HUES64 (cell line): ENCODE results near the gene OAS3.

Source experiments
- H3K27ac ChIP-seq: 2 replicates; pipeline ENCODE4 v1.7.0; 2013; ENCODE audit warnings: low read depth, low read length, inconsistent platforms
- H3K27me3 ChIP-seq: 2 replicates; pipeline ENCODE4 v1.6.1; 2013; ENCODE audit warnings: mild to moderate bottlenecking, low read length; ENCODE audit not compliant: insufficient read depth
- H3K36me3 ChIP-seq: 2 replicates; pipeline ENCODE4 v1.6.1; 2013; ENCODE audit warnings: mild to moderate bottlenecking, low read length; ENCODE audit not compliant: insufficient read depth
- H3K4me1 ChIP-seq: 2 replicates; pipeline ENCODE4 v1.6.1; 2013; ENCODE audit warnings: mild to moderate bottlenecking, low read length, moderate library complexity; ENCODE audit not compliant: insufficient read depth
- H3K4me3 ChIP-seq: 2 replicates; pipeline ENCODE4 v1.5.1; 2013; ENCODE audit warnings: mild to moderate bottlenecking, low read length, moderate library complexity
- H3K9ac ChIP-seq: 2 replicates; pipeline ENCODE4 v1.6.1; 2013; ENCODE audit warnings: mild to moderate bottlenecking, low read depth, low read length
- H3K9me3 ChIP-seq: 2 replicates; pipeline ENCODE4 v1.6.1; 2013; ENCODE audit warnings: low read depth, low read length; ENCODE audit not compliant: insufficient read depth
- WGBS: fragments of 150-250, 120-280 bp; methylation state at CpG from one replicate; pipeline ENCODE4 v1.1.7; 2013; ENCODE audit warnings: missing lambda C conversion rate; 5-methylcytosine and 5-hydroxymethylcytosine counted together

The OAS3 gene

GRCh38 chr12:112962561-112962960, 24.3 kb downstream of the OAS3 start:
- 96% methylated on average over 7 of the region's 7 CpGs for WGBS
- Histone ChIP-seq H3K9ac (no peak overlapping the region), H3K9me3 (peaks cover 13% of the 10 kb centered on the region), H3K4me1 (no peaks in the 10 kb centered on the region), H3K27ac (no peak overlapping the region), H3K27me3 (no peaks in the 10 kb centered on the region), H3K4me3 (no peak overlapping the region), H3K36me3 (no peaks in the 10 kb centered on the region)

GRCh38 chr12:112963227-112963861, 25.1 kb downstream of the OAS3 start:
- H3K9me3 ChIP-seq = peaks cover 13% of the 10 kb centered on the region
- H3K4me3 ChIP-seq = no peak overlapping the region
- H3K36me3 ChIP-seq = no peaks in the 10 kb centered on the region
- H3K27ac ChIP-seq = no peak overlapping the region
- no peaks in the 10 kb centered on the region for H3K4me1 ChIP-seq
- no peak overlapping the region for H3K9ac ChIP-seq
- no peaks in the 10 kb centered on the region for H3K27me3 ChIP-seq
- WGBS = 89% methylated on average over 14 of the region's 14 CpGs

GRCh38 chr12:112964067-112964670, 25.9 kb downstream of the OAS3 start:
- no peaks in the 10 kb centered on the region for H3K4me1 ChIP-seq
- no peak overlapping the region for H3K9ac ChIP-seq
- H3K27ac ChIP-seq = no peak overlapping the region
- H3K9me3 ChIP-seq = peaks cover 13% of the 10 kb centered on the region
- no peak overlapping the region for H3K4me3 ChIP-seq
- 95% methylated on average over 6 of the region's 6 CpGs for WGBS
- H3K36me3 ChIP-seq = no peaks in the 10 kb centered on the region
- no peaks in the 10 kb centered on the region for H3K27me3 ChIP-seq

GRCh38 chr12:112964915-112965314, 26.6 kb downstream of the OAS3 start:
- H3K9me3 ChIP-seq = peaks cover 6% of the 10 kb centered on the region
- H3K4me1 ChIP-seq = no peaks in the 10 kb centered on the region
- H3K27me3 ChIP-seq = no peaks in the 10 kb centered on the region
- no peak overlapping the region for H3K9ac ChIP-seq
- no peak overlapping the region for H3K4me3 ChIP-seq
- WGBS = 91% methylated on average over 4 of the region's 4 CpGs
- no peaks in the 10 kb centered on the region for H3K36me3 ChIP-seq
- no peak overlapping the region for H3K27ac ChIP-seq

- Histone ChIP-seq H3K27me3 (no peaks in the 10 kb centered on the region), H3K4me3 (no peak overlapping the region), H3K4me1 (no peaks in the 10 kb centered on the region), H3K9me3 (no peaks in the 10 kb centered on the region), H3K36me3 (no peaks in the 10 kb centered on the region), H3K27ac (no peak overlapping the region), H3K9ac (no peak overlapping the region)
- WGBS = 93% methylated on average over 15 of the region's 15 CpGs
These were observed 27.4 kb downstream of the OAS3 start for GRCh38 chr12:112965643-112966042.

GRCh38 chr12:112967306-112967705, 29.0 kb downstream of the OAS3 start:
- Histone ChIP-seq H3K9me3 (no peaks in the 10 kb centered on the region), H3K4me3 (no peak overlapping the region), H3K27me3 (no peaks in the 10 kb centered on the region), H3K9ac (no peak overlapping the region), H3K36me3 (no peaks in the 10 kb centered on the region), H3K27ac (no peak overlapping the region), H3K4me1 (no peaks in the 10 kb centered on the region)
- WGBS = 95% methylated on average over 9 of the region's 9 CpGs

- no peaks in the 10 kb centered on the region for H3K27me3 ChIP-seq
- H3K9ac ChIP-seq = no peak overlapping the region
- H3K4me1 ChIP-seq = no peaks in the 10 kb centered on the region
- 91% methylated on average over 7 of the region's 7 CpGs for WGBS
- H3K4me3 ChIP-seq = no peak overlapping the region
- no peak overlapping the region for H3K27ac ChIP-seq
- no peaks in the 10 kb centered on the region for H3K36me3 ChIP-seq
- H3K9me3 ChIP-seq = no peaks in the 10 kb centered on the region
These were observed 29.6 kb downstream of the OAS3 start for GRCh38 chr12:112967858-112968257.

GRCh38 chr12:112969547-112970306, 31.5 kb downstream of the OAS3 start:
- no peaks in the 10 kb centered on the region for H3K36me3 ChIP-seq
- H3K4me1 ChIP-seq = no peaks in the 10 kb centered on the region
- WGBS = 93% methylated on average over 7 of the region's 8 CpGs
- no peak overlapping the region for H3K27ac ChIP-seq
- H3K9ac ChIP-seq = no peak overlapping the region
- no peak overlapping the region for H3K4me3 ChIP-seq
- H3K27me3 ChIP-seq = no peaks in the 10 kb centered on the region
- no peaks in the 10 kb centered on the region for H3K9me3 ChIP-seq

GRCh38 chr12:112970391-112970790, 32.1 kb downstream of the OAS3 start:
- WGBS = 84% methylated on average over 2 of the region's 2 CpGs
- Histone ChIP-seq H3K36me3 (no peaks in the 10 kb centered on the region), H3K4me1 (no peaks in the 10 kb centered on the region), H3K27ac (no peak overlapping the region), H3K9me3 (no peaks in the 10 kb centered on the region), H3K4me3 (no peak overlapping the region), H3K9ac (no peak overlapping the region), H3K27me3 (no peaks in the 10 kb centered on the region)

GRCh38 chr12:112971248-112971647, 33.0 kb downstream of the OAS3 start:
- Histone ChIP-seq H3K36me3 (no peaks in the 10 kb centered on the region), H3K27ac (no peak overlapping the region), H3K4me1 (no peaks in the 10 kb centered on the region), H3K9me3 (no peaks in the 10 kb centered on the region), H3K4me3 (no peak overlapping the region), H3K27me3 (no peaks in the 10 kb centered on the region), H3K9ac (no peak overlapping the region)
- 94% methylated on average over 5 of the region's 5 CpGs for WGBS

- WGBS = 94% methylated on average over 3 of the region's 4 CpGs
- H3K27me3 ChIP-seq = no peaks in the 10 kb centered on the region
- no peak overlapping the region for H3K9ac ChIP-seq
- H3K9me3 ChIP-seq = no peaks in the 10 kb centered on the region
- no peak overlapping the region for H3K27ac ChIP-seq
- H3K36me3 ChIP-seq = no peaks in the 10 kb centered on the region
- H3K4me3 ChIP-seq = no peak overlapping the region
- H3K4me1 ChIP-seq = no peaks in the 10 kb centered on the region
These were observed 34.9 kb downstream of the OAS3 start for GRCh38 chr12:112973011-112973735.
